HG02885 (cell line): ENCODE data around the gene GLIS2.

Source experiments
- ATAC-seq: cut with Tn5 transposase; IDR thresholded peaks from one replicate; pipeline ENCODE4 v1.9.1; 2021; ENCODE audit warnings: mild to moderate bottlenecking; ENCODE audit not compliant: unreplicated experiment, poor library complexity

Gene GLIS2

DNA sequence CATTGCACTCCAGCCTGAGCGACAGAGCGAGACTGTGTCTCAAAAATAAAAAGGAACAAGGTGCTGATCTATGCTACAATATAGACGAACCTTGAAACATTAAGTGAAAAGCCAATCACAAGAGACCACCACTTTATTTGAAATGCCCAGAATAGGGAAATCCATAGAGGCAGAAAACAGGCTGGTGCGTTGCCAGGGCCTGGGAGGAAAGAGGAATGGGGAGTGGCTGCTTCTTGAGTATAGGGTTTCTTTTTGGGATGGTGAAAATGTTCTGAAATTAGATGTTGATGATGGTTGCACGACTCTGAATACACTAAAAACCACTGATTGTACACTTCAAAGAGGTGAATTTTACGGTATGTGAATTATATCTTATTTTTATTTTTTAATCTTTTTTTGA lies 20.3 kb upstream of the GLIS2 start:
- ATAC-seq = no peak

DNA sequence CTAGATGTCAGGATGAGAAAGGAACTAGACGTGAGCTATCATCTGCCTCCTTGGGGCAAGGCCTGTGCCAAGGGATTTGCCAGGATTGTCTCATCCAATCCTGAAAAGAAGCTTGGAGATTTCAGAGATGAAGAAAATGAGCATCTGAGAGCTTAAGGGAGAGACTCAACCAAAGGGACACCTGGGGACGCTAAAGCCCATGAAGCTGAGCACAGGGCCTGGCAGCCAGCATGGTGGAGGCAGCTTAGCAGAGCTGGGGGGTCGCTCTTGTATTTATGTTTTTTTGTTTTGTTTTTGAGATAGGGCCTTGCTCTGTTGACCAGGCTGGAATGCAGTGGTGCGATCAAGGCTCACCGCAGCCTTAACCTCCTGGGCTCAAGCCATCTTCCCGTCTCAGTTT lies 18.4 kb upstream of the GLIS2 start:
- no peak for ATAC-seq

DNA sequence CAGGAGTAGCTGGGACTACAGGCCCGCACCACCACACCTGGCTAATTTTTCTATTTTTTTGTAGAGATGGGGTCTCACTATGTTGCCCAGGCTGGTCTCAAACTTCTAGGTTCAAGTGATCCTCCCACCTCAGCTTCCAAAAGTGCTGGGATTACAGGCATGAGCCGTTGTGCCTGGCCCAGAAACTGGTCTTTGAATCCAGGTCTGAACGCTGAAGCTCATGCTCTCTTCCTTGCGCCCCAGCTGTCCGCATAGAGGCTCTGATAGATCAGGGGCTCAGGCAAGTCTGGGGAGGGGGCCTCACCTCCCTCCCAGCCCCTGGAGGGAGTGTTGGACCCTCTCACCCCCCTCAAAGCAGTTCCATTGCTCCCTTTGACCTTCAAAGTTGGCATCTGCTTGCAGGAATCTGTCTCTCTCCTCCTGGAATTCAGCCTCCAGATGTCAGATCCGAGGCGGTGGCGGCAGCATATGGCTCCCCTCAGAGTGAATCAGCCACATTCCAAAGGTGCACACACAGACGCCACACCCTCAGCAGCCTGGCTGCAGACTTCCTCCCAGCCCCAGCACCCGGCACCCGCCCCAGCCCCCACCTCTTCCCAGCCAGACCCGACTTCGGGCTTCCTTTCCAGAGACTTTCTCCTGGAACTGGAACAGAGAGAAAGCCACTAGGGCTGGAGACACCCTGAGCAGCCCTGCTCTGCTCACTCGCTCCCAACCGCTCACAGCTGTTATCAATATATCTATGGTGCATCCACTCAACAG lies 16.9 kb upstream of the GLIS2 start:
- no peak for ATAC-seq

DNA sequence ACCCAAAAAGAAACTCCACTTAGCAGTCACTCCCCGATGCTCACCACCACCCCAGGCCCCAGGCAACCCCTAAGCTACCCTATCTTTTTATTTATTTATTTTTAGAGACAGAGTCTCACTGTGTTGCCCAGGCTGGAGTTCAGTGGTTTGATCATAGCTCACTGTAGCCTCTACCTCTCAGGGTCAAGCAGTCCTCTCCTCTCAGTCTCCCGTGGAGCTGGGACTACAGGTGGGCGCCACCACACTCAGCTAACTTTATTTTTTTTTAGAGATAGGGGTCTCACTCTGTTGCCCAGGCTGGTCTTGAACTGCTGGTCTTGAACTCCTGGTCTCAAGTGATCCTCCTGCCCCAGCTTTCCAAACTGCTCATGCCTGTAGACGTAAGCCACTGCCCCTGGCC lies 14.7 kb upstream of the GLIS2 start:
- no peak for ATAC-seq

DNA sequence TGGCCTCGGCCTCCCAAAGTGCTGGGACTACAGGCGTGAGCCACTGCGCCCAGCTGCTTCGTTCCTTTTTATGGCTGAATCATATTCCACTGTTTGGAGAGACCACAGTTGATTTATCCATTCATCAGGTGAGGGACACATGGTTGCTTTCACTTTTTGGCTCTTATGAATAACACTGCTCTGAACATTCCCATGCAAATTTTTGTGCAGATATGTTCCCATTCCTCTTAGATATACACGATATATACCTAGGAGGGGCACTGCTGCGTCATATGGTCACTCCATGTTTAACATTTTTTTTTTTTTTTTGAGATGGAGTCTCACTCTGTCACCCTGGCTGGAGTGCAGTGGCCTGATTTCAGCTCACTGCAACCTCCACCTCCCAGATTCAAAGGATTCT lies 13.9 kb upstream of the GLIS2 start:
- no peak for ATAC-seq

DNA sequence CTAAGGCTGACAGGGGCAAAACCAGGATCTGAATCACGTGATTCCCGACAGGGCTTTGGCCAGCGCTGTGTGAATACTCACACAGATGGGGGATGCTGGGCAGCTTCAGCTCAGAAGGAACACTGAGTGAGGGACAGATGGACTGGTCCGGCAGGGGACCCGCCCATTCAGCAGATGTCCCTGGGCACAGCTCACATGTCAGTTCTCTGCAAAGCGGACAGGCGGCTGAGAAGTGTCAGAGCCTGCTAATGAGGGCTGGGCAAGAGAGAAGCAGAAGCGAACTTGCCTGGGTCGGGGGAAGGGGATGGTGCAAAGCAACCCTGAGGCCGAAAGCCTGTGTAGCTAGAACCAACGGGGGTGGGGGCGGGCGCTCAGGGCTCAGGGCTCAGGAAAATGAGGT lies 11.9 kb upstream of the GLIS2 start:
- no peak for ATAC-seq

DNA sequence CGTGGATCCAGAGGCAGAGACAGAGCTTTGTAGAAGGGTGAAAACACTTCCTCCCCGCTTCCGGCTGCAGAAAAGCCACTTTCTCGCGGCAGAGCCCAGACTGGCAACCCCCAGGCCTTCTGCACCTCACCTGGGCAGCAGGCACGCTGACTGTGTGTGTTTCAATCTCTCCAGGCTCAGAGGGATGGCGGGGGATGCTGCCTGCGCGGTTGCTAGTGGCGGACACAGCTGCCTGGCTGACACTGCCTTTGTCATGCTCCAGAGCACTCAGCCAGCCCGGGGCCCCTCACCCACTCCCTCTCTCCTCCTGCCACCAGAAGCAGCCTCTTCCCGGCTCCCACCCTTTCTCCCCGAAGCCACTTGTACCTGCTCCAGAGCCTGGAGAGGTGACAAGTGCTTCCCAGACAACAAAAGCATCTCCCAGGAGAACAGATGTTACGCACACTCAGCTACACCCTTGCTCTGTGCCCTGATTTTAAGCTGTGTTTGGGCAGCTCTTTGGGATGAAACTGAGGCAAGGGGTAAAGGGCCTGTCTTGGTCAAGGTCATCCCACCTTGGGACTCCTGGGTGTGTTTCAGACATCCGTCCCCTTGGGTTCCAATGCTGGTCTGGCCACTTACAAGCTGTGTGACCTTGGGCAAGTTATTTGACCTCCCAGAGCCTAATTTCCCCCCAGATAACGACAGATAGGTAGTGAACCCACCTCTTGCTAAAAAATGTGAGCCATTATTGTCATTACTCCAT lies 9.2 kb upstream of the GLIS2 start:
- no peak for ATAC-seq

DNA sequence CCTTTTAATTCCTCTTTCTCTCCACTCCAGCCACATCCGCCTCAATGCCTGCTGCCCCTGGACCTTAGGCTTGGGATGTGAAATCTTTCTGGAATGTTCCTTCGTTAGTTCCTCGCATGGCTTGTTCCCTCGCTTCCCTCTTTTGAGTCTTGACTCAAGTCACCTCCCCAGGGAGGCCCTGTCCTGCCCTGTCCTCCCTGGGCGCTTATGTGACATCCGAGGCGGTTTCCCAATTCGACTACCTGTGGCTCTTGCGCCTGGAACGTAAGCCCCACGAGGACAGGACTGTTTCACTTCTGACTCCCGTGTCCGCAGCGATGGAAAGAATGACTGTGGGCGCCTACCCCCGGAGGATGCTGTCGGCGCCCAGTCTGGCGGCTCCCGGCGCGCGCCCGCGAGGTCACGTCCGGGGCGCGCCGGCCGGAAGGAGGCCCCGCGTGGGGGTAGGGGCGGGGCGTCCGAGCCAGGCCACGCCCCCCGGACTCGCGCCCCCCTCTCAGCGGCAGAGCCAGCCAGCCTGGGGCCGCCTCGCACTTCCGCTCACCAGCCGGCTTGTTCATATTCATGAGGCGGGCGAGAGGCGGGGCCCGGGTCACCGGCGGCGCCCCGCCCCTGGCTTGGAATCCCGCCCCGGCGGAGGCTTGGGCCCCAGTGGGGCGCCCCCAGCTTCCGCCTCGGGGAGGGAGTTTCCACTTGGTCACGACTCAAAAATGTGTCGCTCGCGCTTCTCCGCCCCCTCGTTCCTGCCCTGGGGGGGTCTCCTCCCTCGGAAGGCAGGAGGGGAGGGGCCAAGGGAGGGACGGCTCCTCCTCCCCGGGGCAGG lies 8.4 kb upstream of the GLIS2 start:
- ATAC-seq = peak; percentile 89

DNA sequence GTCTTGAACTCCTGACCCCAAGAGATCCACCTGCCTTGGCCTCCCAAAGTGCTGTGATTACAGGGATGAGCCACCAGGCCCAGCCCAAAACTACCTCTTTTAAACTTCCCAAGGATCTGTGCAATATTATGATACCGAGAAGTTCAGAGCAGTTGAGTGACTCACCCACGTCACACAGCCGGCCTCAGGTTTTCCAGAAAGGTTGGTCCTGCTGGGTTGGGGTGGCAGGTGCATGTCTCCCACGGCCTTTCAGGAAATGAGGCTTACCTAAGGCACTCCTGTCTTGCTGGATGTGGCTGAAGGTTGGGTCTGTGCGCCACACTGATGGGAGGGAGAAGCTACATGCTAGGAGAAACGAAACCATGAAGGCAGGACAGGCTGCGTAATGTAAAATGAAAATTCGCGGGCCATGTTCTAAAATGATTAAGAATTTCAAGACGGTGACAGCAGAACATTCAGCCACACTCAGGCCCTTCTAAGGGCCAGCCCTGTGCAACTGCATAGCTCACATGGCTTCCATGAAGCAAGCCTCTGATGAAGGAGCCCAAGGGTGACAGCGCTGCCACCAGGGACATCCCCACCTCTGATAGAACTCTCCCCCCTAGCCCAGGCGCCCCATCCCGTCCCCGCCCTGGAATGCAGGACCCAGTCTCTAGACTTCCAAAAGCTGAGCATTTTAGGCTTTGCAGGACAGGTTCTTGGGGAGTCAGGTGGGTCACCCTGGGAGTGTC lies 6.6 kb upstream of the GLIS2 start:
- ATAC-seq = no peak

DNA sequence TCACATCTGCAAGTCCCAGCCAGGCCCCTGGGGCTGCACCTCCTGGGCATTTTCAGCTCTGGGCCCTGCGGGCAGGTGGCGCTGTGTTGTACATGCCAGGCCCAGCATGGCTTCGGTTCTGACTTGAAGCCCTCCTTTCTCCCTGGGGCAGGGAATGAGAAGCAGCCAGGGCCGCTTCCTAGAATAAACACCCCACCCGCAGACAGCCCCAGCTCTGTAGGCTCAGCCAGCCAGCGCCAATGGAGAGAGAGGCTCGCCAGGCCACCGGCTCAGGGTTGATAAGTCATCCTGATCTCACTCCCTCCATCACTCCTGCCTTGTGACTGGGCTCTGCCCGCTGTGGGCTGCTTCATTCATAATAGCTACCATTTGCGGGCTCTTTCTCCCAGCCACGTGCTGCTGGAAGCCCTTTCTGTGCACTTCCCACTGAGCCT lies 6.0 kb upstream of the GLIS2 start:
- no peak for ATAC-seq

DNA sequence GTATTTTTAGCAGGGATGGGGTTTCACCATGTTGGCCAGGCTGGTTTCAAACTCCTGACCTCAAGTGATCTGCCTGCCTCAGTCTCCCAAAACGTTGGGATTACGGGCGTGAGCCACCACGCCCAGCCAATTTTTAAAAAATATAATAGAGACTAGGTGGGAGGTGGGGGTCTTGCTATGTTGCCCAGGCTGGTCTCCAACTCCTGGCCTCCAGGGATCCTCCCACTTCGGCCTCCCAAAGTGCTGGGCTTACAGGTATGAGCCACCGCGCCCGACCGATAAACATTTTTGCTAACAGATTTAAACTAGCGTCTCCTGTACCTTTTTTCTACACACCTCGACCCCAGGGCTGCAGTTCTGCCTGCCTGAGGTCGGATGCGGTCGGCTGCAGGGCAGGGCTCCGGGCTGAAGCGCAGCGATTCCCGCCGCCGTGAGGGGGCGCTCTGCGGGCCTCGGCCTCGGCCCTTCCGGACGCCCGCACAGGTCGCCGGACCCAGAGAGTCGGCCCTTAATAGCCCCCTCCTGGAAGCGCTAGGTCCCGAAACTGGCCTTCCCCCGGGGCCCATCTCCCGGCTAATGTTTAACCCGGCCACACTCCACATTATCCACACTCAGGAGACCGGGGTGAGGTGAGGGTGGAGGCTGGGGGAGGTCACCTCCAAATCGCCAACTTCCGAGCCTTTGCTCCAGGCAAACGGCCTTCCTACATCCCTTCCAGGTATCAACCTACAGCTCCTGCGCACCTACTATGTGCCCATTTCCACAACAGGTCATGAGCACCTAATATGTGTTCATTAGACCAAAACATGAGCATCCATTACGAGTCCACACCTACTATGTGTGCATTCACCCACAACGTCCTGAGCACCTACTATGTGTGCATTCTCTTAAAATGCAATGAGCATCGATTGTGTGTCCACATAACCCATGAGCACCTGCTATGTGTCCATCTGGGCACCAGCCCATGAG lies 2.0 kb upstream of the GLIS2 start:
- ATAC-seq = no peak

DNA sequence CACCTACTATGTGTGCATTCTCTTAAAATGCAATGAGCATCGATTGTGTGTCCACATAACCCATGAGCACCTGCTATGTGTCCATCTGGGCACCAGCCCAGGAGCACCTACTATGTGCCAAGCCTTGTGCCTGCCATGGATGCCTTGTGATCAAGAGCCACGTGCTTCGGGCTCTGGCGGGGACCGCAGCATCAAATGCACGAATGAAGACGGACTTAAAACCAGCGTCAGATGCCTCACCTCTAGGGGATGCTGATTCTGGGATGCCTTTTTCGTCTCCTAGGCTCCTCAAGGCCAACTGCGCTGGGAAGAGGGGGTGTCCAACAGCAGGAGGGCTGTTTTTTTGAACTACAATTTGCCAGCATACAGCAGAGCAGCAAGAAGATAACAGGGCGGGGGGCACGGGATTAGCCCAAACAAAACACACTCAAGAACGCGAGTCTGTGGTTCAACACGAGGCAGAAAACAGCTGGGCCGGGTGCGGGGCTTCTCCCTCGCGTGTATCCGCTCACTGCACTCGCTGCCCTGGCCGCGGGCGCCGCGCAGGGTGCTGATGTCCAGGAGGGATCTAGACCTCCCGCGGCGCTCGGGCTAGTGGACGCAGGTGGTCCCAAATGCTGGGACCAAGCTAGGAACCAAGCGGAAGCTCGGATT lies 1.2 kb upstream of the GLIS2 start:
- ATAC-seq = no peak

DNA sequence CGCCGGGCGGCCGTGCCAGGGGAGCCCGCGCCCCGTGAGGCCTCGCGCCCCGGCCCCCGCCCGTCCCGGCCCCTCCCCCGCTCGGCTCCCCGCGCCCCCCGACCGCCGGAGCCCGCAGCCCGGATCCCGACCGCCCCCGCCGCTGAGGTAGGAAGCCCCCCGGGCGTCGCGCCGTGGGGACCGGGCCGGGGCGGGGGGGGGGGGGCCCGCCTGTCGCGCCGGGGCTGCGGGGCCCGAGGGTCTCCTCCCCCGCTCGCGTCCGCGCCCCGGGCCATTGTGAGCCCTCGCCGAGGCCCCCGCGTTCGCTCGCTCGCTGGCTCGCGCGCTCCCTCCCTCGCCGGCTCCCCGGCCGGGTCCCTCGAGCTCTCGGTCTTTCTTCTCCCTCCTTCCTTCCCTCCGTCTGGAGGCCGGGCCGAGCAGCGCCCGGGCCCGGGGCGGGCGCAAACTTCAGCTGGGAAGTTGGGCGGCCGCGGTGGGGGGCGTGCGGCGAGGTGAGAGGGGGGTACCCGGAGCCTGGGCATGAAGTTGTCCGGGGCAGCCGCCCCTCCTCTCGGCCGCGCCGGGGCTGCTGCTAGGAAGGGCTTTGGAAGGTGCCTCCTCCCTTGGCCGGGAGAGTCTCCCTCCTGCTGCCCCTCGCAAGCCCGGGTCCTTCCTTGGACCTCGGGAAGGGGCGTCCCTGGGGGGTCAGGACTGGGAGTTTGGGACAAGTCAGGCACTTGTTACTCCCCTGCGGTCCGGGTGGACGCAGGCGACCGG lies 419 bp downstream of the GLIS2 start:
- no peak for ATAC-seq

DNA sequence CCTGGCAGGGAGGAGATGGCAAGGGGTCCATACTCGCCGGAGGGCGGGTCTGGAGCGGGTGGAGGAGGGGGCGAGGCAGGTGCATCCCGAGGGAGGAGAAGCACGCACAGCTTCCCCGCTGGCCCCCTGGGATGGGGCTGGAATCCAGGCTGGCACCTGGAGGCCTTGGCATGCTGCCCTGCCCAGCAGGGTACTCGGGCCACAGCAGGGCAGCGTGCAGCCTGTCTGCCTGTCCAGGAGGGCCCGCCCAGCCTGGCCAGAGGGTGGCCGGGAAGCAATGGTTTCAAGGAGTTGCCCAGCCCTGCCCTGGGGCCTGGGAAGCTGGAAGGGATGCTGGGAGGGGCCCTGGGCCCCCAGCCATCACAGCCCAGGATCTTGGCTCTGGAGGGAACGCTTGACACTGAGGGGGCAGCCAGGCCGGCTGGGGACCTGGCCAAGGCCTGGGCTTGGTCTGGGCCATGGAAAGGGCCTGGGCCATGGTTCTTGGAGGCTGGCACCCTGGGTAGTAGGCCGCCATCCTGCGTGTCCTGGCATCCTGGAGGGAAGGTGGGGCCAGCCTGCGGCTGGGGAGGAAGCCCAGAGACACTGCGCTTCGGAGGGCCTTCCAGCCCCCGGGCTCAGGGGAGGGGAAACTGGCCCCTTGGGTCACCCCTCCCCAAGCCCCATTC lies 1.1 kb downstream of the GLIS2 start:
- ATAC-seq = no peak

DNA sequence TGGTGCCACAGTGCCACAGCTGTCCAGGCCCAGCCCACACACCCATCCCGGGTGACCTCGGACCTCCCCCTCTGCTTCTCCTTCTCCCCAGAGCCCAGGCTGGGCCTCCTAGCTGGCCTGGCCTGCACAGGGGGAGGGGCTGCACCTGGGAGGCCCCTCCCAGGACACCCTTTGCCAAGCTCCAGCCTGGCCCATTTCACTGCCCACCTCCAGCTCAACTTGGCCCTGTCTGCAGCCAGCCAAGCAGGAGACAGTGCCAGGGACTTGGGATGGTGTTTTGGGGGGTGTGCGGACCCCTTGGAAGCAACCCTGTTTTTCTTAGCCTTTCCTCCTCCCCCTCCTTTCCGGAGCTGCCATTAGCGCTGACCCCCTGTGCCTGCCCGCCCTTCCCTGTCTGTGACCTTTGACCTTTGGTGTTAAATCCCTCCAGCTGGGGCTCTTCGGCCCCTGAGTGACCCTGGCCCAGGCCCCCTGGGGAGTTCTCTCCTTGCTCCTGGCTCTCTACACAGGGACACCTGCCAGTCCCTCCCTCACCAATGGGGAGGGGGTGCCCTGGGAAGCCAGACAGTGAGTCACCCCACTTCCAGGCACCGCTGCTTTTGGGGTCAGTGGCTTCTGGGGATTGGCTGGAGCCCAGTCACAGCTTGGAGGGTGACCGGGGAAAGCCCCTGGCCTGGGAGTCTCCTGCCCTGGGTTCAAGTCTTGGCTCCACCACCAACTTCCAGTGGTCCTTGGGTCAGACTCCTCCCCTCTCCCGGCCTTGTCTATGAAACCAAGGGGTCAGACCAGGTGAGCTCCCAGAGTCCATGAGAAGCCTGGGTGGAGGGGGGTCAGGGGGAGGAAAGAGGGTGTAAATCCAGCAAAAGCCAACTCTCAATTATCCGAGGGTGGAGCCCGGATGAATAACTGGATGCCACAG lies 1.9 kb downstream of the GLIS2 start:
- ATAC-seq = no peak

DNA sequence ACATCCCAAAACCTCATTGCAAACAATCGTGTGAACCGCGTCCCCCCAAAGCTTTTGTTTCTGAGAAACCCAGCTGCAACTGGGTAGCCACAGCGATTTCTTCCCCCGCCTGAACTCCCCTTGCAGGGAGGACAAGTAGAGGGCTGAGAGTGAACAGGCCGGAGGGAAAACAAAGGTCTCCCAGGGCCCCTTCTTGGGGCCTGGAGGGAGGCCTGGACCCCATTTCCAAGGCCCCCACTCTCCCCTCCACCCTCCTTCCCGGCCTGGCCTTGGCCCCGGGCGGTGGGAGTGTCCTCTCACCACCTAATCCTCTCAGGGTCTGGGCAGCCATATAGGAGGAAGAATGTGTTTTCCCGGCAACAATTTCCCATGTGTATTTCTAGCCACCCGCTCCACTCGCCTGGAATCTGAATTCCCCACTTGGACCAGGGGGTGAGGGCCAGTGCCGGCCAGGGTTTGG lies 2.6 kb downstream of the GLIS2 start:
- no peak for ATAC-seq
